HG02840 (cell line): Measurements from ENCODE around the gene GYG1.

Source experiments
- ATAC-seq: cut with Tn5 transposase; IDR thresholded peaks from one replicate; pipeline ENCODE4 v1.9.1; 2021; ENCODE audit warnings: mild to moderate bottlenecking, moderate library complexity, moderate number of reproducible peaks; ENCODE audit not compliant: unreplicated experiment, low FRiP score

GYG1 gene

GRCh38 chr3:149016242-149016641 is 24.9 kb downstream of the GYG1 start:
- ATAC-seq, result no peak

DNA sequence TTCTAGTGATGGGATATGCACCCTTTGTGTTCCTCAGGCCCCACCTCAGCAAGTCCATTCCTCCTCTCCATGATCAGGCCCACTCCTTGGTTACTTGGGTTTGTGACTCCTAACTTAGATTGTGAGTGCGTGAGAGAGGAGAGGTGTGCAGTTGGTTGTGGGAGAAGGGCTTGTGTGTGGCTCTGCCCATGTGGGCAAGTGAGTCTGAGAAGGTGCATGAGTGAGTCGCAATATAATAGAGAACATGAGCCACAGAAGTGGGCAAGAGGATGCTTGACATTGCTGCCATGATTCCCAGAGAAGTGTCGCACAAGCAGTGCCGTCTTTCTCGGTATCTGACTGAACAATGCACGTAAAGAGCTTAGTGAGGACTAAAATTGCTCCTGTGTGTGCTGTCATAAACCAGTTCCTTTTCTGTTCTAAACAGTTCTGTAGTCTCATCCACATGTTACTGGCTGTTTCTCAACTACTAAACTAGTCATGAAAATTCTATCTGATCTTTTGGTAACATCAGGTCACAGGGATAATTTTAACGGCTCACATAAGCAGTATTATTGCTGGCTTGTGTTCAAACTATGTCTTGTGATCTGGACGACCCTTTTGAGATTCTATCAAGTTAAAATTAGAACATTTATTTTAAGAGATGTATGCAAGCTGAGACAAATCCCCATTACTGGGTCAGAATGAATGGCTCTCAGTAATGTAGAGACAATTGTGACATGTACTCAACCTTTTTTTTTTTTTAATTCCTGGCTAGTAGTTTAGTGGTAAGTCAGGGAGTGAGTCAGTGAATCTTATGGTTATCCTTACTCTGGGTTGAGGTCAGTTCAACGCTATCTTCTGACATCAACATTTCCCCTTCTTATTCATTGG is 25.6 kb downstream of the GYG1 start:
- no peak for ATAC-seq

- ATAC-seq, result no peak
Observed at GRCh38 chr3:149018247-149018646, 26.9 kb downstream of the GYG1 start.

- no peak for ATAC-seq
Observed at GRCh38 chr3:149019580-149019979, 28.2 kb downstream of the GYG1 start.

DNA sequence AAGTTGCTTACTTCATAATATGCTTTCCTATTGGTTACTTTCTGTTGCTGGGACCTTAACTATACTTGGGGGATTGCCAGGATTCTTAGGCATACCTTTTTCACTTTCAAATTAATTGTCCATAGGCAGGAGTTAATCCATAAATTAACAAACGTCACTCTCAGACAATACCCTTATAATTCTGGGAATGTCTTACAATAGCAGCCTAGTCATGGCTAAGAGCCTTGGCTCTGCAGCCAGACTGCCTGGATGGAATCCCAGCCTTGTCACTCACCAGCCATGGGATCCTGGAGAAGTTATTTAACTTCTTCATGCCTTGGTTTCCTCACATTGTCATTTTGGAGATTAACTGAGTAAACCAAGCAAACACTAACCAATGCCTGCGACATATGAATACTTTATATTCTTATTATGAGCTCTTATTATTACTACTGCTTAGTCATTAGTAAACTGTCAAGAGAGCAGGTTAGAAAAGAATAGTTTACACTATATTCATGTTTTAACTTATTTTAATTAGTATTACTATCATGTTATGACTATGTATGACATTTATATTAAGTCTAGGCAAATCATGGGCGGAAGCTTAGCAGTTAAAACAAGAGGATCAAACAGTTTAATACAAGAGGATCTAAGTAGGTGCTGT is 29.0 kb downstream of the GYG1 start:
- no peak for ATAC-seq

DNA sequence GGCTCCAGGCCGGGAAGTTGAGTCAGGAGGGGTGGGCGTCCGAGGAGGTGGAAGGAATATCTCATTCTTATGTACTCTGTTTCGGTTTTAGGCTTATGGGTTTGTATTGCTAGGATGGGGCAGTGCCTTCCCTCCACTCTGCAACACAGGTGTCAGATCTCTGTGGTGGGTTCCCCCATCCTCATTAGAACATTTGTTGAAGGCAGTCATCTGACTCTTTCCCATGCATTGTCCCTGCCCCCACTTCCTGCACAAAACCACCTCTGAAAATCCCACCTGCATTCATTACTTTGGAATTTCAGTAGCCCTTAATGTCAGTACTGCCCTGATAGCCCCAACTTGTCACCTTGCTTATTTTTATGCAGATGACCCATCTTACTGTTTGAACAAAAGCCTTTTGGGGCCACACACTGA is 29.5 kb downstream of the GYG1 start:
- no peak for ATAC-seq

DNA sequence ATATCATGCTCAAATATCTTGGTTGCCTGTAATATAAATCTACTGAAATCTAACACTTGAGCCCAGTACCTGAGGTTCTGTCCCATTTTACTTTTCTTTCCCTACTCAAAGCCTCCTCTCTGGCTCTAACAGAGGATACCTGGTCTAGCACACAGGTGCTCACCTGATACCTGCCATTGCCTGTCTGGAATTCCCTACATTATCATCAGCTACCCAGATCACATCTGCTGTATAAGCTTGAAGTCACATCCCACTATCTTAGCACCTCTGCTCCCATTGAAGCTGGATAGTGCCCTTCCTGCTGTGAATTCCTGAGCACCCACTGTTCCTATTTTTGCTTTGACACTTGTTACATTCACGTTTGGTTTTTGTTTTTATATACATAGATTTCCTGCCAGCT is 30.5 kb downstream of the GYG1 start:
- no peak for ATAC-seq

DNA sequence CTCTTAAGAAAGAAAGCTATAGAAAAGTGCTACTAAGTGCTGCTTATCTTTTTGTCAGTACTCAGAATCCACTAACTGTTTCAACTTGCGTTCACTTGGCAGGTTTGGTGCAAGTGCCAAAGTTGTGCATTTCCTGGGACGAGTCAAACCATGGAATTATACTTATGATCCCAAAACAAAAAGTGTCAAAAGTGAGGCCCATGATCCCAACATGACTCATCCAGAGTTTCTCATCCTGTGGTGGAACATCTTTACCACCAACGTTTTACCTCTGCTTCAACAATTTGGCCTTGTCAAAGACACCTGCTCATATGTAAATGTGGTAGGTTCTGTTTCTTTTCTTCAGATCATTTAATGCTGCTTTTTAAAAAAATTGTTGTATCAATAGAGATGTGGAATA is 32.6 kb downstream of the GYG1 start:
- ATAC-seq, result no peak

DNA sequence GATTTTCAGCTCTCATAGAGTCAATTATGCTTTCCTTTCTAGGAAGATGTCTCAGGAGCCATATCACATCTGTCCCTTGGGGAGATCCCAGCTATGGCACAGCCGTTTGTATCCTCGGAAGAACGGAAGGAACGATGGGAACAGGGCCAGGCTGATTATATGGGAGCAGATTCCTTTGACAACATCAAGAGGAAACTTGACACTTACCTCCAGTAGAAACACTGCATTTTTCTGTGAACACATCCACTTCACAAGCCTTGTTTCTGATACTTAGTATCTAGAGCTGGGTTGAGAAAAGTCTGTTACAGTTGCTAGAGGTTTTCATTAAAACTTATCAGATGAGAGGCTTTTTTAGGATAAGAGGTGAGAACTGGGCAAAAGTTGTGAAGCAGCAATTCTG is 35.4 kb downstream of the GYG1 start:
- ATAC-seq, result no peak

GRCh38 chr3:149031096-149031495 is 39.8 kb downstream of the GYG1 start:
- no peak for ATAC-seq

- ATAC-seq, result no peak
Observed at GRCh38 chr3:149037684-149038083, 46.3 kb downstream of the GYG1 start.

DNA sequence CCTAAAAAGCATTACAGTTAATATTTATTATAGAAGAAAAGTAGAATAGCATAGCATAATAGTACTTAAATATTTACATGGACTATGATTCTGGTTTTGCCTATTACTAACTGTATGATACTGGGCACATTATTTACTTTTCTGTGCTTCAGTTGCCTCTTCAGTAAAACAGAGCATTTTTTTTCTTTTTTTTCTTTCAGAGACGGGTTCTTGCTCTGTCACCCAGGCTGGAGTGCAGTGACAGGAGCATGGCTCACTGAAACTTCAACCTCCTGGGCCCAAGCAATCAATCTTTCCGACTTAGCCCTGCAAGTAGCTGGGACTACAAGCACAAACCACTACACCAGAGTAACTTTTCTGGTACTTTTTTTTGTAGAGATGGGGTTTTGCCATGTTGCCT is 47.0 kb downstream of the GYG1 start:
- no peak for ATAC-seq

DNA sequence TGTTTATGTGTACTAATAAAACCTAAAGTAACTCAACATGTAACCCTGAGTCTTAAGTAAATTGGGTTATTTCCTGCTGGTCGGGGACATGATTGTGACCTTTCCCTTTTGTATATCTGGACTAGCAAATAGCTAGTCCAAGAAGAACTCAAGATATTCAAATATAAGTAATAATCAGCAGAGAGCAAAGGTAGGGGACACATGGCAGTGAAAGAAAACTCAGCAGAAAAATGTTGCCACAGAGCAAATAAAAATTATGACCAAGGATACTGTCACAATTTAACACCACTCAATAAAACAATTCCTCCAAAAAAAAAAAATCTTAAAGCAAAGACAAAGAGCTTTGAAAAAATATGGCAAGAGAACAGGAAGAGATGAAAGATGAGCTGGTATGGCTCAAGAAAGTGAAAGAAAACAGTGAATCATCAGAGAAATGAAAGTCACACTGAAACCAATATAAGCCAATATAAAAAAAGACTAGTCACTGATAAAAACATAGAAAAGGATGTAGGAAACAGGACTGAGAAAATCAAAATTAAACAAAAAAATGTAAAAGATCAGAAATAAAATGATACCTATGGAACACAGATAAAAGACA is 51.5 kb downstream of the GYG1 start:
- no peak for ATAC-seq

GRCh38 chr3:149044339-149045083 is 53.2 kb downstream of the GYG1 start:
- no peak for ATAC-seq

DNA sequence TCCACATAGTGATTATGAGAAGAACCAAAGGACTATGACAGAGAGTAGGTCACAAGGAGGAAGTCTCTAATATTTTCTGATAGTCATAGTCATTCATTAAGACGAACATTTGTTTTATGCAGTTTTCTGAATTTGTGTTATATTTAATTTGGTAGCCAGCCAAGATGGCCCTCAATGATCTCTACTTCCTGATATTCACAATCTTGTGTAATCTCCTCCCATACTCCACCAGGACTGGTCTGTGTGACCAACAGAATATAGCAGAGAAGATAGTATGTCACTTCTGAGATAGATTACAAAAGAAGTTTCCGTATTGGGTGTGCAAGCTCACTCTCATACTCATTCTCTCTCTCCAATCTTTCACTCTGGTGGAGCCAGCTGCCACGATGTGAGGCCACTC is 64.2 kb downstream of the GYG1 start:
- ATAC-seq, result no peak

DNA sequence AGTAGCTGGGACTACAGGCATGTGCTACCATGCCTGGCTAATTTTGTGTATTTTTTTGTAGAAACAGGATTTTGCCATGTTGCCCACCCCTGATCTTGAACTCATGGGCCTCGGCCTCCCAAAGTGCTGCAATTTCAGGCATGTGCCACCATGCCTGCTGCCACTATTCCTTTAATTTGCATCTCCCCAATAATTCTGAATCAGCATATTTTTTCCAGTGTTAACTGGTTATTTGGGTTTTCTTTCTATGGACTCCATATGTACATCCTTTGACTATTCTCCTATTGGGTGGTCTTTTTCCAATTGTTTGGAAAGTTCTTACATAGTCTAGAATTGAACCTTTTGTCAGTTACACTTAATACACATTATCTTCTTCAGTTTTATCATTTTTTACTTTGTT is 66.9 kb downstream of the GYG1 start:
- ATAC-seq, result no peak

DNA sequence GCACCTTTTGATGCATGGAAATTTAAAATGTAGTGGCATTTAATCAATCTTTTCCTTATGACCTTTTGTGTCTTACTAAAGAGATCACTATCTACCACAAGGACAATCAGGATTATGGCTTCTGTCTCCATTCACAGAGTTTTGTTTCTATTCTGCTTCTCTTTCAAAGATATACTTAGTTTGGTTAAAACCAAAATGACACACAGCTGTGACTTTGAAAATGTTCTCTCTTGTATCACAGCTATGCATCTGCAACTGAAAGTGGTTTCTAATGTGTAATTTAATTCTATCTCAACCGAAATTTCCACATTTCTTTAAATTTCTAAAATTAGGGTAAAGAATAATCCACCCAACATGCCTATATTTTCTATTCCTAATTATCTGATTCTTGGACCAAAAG is 67.3 kb downstream of the GYG1 start:
- no peak for ATAC-seq

DNA sequence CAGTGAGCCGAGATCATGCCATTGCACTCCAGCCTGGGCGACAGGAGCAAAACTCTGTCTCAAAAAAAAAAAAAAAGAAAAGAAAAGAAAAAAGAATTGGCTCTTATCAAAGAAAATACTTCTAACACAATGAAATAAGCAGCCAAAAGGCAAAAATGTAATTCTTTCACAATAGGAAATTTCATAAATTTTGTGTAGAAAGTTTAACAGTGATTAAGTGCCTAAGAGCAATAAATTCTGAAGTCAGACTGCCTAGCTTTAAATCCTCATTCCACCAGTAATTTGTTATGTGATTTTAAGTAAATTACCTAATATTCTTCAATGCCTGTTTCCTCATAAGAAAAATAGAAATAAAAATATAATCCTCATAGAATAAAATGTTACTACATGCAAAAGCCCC is 70.4 kb downstream of the GYG1 start:
- ATAC-seq, result no peak

DNA sequence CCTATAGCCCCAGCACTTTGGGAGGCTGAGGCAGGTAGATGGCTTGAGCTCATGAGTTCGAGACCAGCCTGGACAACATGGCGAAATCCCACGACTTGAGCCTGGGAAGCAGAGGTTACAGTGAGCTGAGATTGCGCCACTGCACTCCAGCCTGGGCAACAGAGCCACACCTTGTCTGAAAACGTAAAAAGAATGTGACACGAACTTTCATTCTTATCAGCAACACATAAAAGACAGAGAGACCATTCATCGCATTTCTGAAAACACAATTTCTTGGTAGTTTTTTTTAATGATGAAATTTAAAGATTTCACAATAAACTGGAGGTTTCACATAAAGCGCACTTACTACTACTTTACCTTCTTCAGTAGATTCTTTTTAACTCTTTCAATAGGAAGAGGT is 76.5 kb downstream of the GYG1 start:
- ATAC-seq, result no peak
